AG10803 (cell line): ENCODE results near the gene AFF4.

Experiments used
- DNase-seq: peaks from one replicate; pipeline ENCODE4 v3.0.0; 2010; ENCODE audit warnings: low read depth
- H3K4me3 ChIP-seq: 2 replicates; pipeline ENCODE4 v1.5.1; 2011; ENCODE audit warnings: mild to moderate bottlenecking, low read length, control low read depth
- CTCF ChIP-seq: conservative IDR thresholded peaks from 2 replicates; pipeline ENCODE4 v1.5.1; 2011; ENCODE audit warnings: mild to moderate bottlenecking, low read length, control low read depth, inconsistent platforms

Gene AFF4

DNA sequence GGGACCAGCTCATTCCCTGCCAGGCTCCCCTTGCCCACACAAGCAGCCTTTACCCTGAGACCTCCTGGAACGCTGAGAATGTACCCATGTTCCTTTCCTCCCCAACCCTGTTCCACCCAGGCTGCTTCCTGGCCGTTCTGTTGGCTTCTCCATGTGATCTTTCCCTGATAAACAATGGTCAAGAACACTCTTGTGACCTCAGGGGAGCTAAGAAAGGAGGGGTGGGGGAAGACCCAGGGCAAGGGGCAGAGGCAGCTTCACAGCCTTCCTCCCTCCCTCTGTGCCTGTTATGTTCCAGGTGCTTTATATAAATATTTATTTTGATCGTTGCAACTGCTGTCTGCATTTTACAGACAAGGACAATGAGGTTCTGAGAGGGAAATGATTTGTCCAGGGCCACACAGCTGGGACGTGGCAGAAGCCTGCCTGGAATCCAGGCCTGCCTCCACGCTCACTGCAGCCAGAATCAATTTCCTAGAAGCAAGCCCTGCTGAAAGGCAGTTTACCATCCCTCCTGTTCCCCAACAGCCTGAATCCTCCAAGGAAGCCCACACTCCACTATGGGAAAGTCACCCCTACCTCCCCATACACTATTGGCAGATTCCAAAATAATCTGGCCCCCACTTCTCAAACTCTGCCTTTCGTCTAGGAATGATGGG lies 136.9 kb downstream of the AFF4 start:
- no peak for DNase-seq
- no peak for TF ChIP-seq CTCF
- H3K4me3 ChIP-seq, result no peak overlapping the region

GRCh38 chr5:132825834-132826391 lies 137.5 kb downstream of the AFF4 start:
- no peak for TF ChIP-seq CTCF

More at GRCh38 chr5:132825834-132826391, 137.5 kb downstream of the AFF4 start:
- no peak overlapping the region for H3K4me3 ChIP-seq
- no peak for DNase-seq
